ENCODE results near the gene RMRP.
"Not testable (repeated sequence)": the region's sequence is repeated elsewhere in the genome, so short reads cannot be mapped to it uniquely, and the experiment has no call there.

DNA sequence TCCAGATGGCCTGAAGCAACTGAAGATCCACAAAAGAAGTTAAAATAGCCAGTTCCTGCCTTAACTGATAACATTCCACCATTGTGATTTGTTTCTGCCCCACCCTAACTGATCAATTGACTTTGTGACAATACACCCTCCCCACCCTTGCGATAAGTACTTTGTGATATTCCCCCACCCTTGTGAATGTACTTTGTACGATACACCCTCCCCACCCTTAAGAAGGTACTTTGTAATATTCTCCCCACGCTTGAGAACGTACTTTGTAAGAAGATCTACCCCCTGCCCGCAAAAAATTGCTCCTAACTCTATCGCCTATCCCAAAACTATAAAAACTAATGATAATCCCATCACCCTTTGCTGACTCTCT, 21.0 kb downstream of the RMRP start:
- not testable (repeated sequence) for TF ChIP-seq POLR2A (IDR thresholded peaks at IDR 0.05)
- TF ChIP-seq, protein P1, sequence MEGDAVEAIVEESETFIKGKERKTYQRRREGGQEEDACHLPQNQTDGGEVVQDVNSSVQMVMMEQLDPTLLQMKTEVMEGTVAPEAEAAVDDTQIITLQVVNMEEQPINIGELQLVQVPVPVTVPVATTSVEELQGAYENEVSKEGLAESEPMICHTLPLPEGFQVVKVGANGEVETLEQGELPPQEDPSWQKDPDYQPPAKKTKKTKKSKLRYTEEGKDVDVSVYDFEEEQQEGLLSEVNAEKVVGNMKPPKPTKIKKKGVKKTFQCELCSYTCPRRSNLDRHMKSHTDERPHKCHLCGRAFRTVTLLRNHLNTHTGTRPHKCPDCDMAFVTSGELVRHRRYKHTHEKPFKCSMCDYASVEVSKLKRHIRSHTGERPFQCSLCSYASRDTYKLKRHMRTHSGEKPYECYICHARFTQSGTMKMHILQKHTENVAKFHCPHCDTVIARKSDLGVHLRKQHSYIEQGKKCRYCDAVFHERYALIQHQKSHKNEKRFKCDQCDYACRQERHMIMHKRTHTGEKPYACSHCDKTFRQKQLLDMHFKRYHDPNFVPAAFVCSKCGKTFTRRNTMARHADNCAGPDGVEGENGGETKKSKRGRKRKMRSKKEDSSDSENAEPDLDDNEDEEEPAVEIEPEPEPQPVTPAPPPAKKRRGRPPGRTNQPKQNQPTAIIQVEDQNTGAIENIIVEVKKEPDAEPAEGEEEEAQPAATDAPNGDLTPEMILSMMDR (IDR thresholded peaks at IDR 0.05) = not testable (repeated sequence)

All from lower leg skin (tissue), 3 donors.